Central memory CD8-positive, alpha-beta T cell (primary cell): Measurements from ENCODE around the gene PSPC1.
"Not testable (repeated sequence)": the region's sequence is repeated elsewhere in the genome, so short reads cannot be mapped to it uniquely, and the experiment has no call there.

Experiments used
- ATAC-seq: fragments of 150-1000 bp; cut with Tn5 transposase; replicated peaks from 2 replicates; pipeline ENCODE4 v1.10.0; 2022; ENCODE audit warnings: mild to moderate bottlenecking, moderate FRiP score, moderate number of reproducible peaks; ENCODE audit not compliant: poor library complexity, severe bottlenecking; ENCODE audit errors: extremely low read depth
- DNase-seq, 2 donors: peaks; one replicate each; pipeline ENCODE4 v3.0.0; 2021; ENCODE audit warnings: low spot score in 2 of 2
- H3K27ac Mint-ChIP-seq: one replicate; pipeline ENCODE4 v1.8.0; 2022; ENCODE audit warnings: low read depth, mild to moderate bottlenecking, moderate library complexity, mixed read lengths
- H3K27me3 Mint-ChIP-seq: one replicate; pipeline ENCODE4 v1.8.0; 2022; ENCODE audit warnings: mixed read lengths
- H3K36me3 Mint-ChIP-seq: one replicate; pipeline ENCODE4 v1.8.0; 2022; ENCODE audit warnings: mild to moderate bottlenecking, moderate library complexity, mixed read lengths; ENCODE audit not compliant: insufficient read depth
- H3K4me1 Mint-ChIP-seq: one replicate; pipeline ENCODE4 v1.8.0; 2022; ENCODE audit warnings: mixed read lengths
- H3K4me3 Mint-ChIP-seq: one replicate; pipeline ENCODE4 v1.8.0; 2022; ENCODE audit warnings: mild to moderate bottlenecking, moderate library complexity, mixed read lengths
- H3K9me3 Mint-ChIP-seq: one replicate; pipeline ENCODE4 v1.8.0; 2022; ENCODE audit warnings: mixed read lengths

Gene PSPC1

GRCh38 chr13:19726611-19727010 lies 56.1 kb downstream of the PSPC1 start:
- Mint-ChIP-seq H3K4me1 (peaks cover 43% of the 10 kb centered on the region), H3K27me3 (no peaks in the 10 kb centered on the region), H3K9me3 (no peaks in the 10 kb centered on the region), H3K27ac (no peak overlapping the region), H3K4me3 (no peak overlapping the region), H3K36me3 (peaks cover 48% of the 10 kb centered on the region)
- ATAC-seq (no peak), DNase-seq (no peak)

GRCh38 chr13:19725320-19725719 lies 57.4 kb downstream of the PSPC1 start:
- H3K27me3 Mint-ChIP-seq = no peaks in the 10 kb centered on the region
- H3K36me3 Mint-ChIP-seq = peaks cover 44% of the 10 kb centered on the region
- ATAC-seq (no peak), DNase-seq (no peak)
- peaks cover 39% of the 10 kb centered on the region for H3K4me1 Mint-ChIP-seq
- H3K27ac Mint-ChIP-seq = no peak overlapping the region
- no peak overlapping the region for H3K4me3 Mint-ChIP-seq
- no peaks in the 10 kb centered on the region for H3K9me3 Mint-ChIP-seq

- H3K4me3 Mint-ChIP-seq = no peak overlapping the region
- no peaks in the 10 kb centered on the region for H3K27me3 Mint-ChIP-seq
- ATAC-seq (no peak), DNase-seq (no peak)
- peaks cover 33% of the 10 kb centered on the region for H3K36me3 Mint-ChIP-seq
- H3K27ac Mint-ChIP-seq = no peak overlapping the region
- H3K9me3 Mint-ChIP-seq = no peaks in the 10 kb centered on the region
- peaks cover 12% of the 10 kb centered on the region for H3K4me1 Mint-ChIP-seq
Measured at GRCh38 chr13:19720039-19720438, 62.7 kb downstream of the PSPC1 start.

- no peaks in the 10 kb centered on the region for H3K27me3 Mint-ChIP-seq
- no peak for DNase-seq
- no peaks in the 10 kb centered on the region for H3K9me3 Mint-ChIP-seq
- H3K4me1 Mint-ChIP-seq = no peaks in the 10 kb centered on the region
- H3K36me3 Mint-ChIP-seq = peaks cover 33% of the 10 kb centered on the region
- no peak for ATAC-seq
- H3K27ac Mint-ChIP-seq = no peak overlapping the region
- no peak overlapping the region for H3K4me3 Mint-ChIP-seq
Measured at GRCh38 chr13:19713186-19713965, 69.4 kb downstream of the PSPC1 start.

GRCh38 chr13:19709782-19710181 lies 73.0 kb downstream of the PSPC1 start:
- DNase-seq, H3K4me1 Mint-ChIP-seq, H3K27ac Mint-ChIP-seq, H3K4me3 Mint-ChIP-seq, ATAC-seq, H3K9me3 Mint-ChIP-seq, H3K27me3 Mint-ChIP-seq: not testable (repeated sequence)
- peaks cover 22% of the 10 kb centered on the region for H3K36me3 Mint-ChIP-seq

- peaks cover 19% of the 10 kb centered on the region for H3K36me3 Mint-ChIP-seq
- H3K4me3 Mint-ChIP-seq, ATAC-seq, H3K4me1 Mint-ChIP-seq, H3K9me3 Mint-ChIP-seq, H3K27me3 Mint-ChIP-seq, H3K27ac Mint-ChIP-seq, DNase-seq: not testable (repeated sequence)
Measured at GRCh38 chr13:19709039-19709438, 73.7 kb downstream of the PSPC1 start.

- H3K27ac Mint-ChIP-seq, H3K27me3 Mint-ChIP-seq, H3K9me3 Mint-ChIP-seq, DNase-seq, ATAC-seq, H3K4me3 Mint-ChIP-seq: not testable (repeated sequence)
- H3K36me3 Mint-ChIP-seq = peaks cover 19% of the 10 kb centered on the region
- H3K4me1 Mint-ChIP-seq = peaks cover 18% of the 10 kb centered on the region
Measured at GRCh38 chr13:19704256-19704655, 78.5 kb downstream of the PSPC1 start.

- peaks cover 15% of the 10 kb centered on the region for H3K36me3 Mint-ChIP-seq
- H3K9me3 Mint-ChIP-seq, H3K4me3 Mint-ChIP-seq, ATAC-seq, H3K27me3 Mint-ChIP-seq, DNase-seq: not testable (repeated sequence)
- peaks cover 12% of the 10 kb centered on the region for H3K4me1 Mint-ChIP-seq
- peak overlapping the region; percentile 32 for H3K27ac Mint-ChIP-seq
Measured at GRCh38 chr13:19701619-19702018, 81.1 kb downstream of the PSPC1 start.

- H3K4me3 Mint-ChIP-seq, H3K27ac Mint-ChIP-seq: not testable (repeated sequence)
- peaks cover 17% of the 10 kb centered on the region for H3K36me3 Mint-ChIP-seq
Measured at GRCh38 chr13:19700963-19701362, 81.8 kb downstream of the PSPC1 start.

GRCh38 chr13:19695829-19696228 lies 86.9 kb downstream of the PSPC1 start:
- Mint-ChIP-seq H3K4me1 (peaks cover 7% of the 10 kb centered on the region), H3K36me3 (peaks cover 21% of the 10 kb centered on the region), H3K9me3 (no peaks in the 10 kb centered on the region), H3K27me3 (no peaks in the 10 kb centered on the region), H3K4me3 (no peak overlapping the region), H3K27ac (no peak overlapping the region)
- DNase-seq (no peak), ATAC-seq (no peak)

More at GRCh38 chr13:19700963-19701362, 81.8 kb downstream of the PSPC1 start:
- not testable (repeated sequence) for H3K9me3 Mint-ChIP-seq, DNase-seq, ATAC-seq, H3K27me3 Mint-ChIP-seq
- H3K4me1 Mint-ChIP-seq = peaks cover 11% of the 10 kb centered on the region

GRCh38 chr13:19695428-19695827 lies 87.3 kb downstream of the PSPC1 start:
- no peak overlapping the region for H3K4me3 Mint-ChIP-seq
- no peak overlapping the region for H3K27ac Mint-ChIP-seq
- H3K9me3 Mint-ChIP-seq = no peaks in the 10 kb centered on the region
- H3K4me1 Mint-ChIP-seq = peaks cover 11% of the 10 kb centered on the region
- peaks cover 18% of the 10 kb centered on the region for H3K36me3 Mint-ChIP-seq
- no peak for ATAC-seq
- no peaks in the 10 kb centered on the region for H3K27me3 Mint-ChIP-seq
- DNase-seq = no peak

GRCh38 chr13:19691447-19691846 lies 91.3 kb downstream of the PSPC1 start:
- H3K27ac Mint-ChIP-seq, ATAC-seq, H3K4me1 Mint-ChIP-seq, DNase-seq, H3K9me3 Mint-ChIP-seq, H3K4me3 Mint-ChIP-seq, H3K27me3 Mint-ChIP-seq: not testable (repeated sequence)
- peaks cover 13% of the 10 kb centered on the region for H3K36me3 Mint-ChIP-seq

GRCh38 chr13:19685437-19685836 lies 97.3 kb downstream of the PSPC1 start:
- Mint-ChIP-seq H3K36me3 (peaks cover 9% of the 10 kb centered on the region), H3K27me3 (no peaks in the 10 kb centered on the region), H3K4me3 (no peak overlapping the region), H3K9me3 (no peaks in the 10 kb centered on the region), H3K4me1 (peaks cover 21% of the 10 kb centered on the region), H3K27ac (no peak overlapping the region)
- no peak for ATAC-seq
- no peak for DNase-seq
